ENCODE measurements around the gene RIPOR3.

GRCh38 chr20:50692552-50692933 is 1.2 kb upstream of the RIPOR3 start:
- TF ChIP-seq, protein P1, sequence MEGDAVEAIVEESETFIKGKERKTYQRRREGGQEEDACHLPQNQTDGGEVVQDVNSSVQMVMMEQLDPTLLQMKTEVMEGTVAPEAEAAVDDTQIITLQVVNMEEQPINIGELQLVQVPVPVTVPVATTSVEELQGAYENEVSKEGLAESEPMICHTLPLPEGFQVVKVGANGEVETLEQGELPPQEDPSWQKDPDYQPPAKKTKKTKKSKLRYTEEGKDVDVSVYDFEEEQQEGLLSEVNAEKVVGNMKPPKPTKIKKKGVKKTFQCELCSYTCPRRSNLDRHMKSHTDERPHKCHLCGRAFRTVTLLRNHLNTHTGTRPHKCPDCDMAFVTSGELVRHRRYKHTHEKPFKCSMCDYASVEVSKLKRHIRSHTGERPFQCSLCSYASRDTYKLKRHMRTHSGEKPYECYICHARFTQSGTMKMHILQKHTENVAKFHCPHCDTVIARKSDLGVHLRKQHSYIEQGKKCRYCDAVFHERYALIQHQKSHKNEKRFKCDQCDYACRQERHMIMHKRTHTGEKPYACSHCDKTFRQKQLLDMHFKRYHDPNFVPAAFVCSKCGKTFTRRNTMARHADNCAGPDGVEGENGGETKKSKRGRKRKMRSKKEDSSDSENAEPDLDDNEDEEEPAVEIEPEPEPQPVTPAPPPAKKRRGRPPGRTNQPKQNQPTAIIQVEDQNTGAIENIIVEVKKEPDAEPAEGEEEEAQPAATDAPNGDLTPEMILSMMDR (IDR thresholded peaks at IDR 0.05; ENCODE audit: insufficient read depth, low read length, poor library complexity, severe bottlenecking): no peak
- no peak for TF ChIP-seq EZH2phosphoT487 (conservative IDR thresholded peaks at IDR 0.05; ENCODE audit: low read length)
